HG03575 (cell line): ENCODE results near the gene RPTOR.
"Not testable (repeated sequence)": the region's sequence is repeated elsewhere in the genome, so short reads cannot be mapped to it uniquely, and the experiment has no call there.

Experiments used
- ATAC-seq: cut with Tn5 transposase; IDR thresholded peaks from one replicate; pipeline ENCODE4 v1.9.1; 2021; ENCODE audit not compliant: unreplicated experiment, insufficient number of reproducible peaks, low FRiP score; ENCODE audit errors: extremely low read depth

Gene RPTOR

DNA sequence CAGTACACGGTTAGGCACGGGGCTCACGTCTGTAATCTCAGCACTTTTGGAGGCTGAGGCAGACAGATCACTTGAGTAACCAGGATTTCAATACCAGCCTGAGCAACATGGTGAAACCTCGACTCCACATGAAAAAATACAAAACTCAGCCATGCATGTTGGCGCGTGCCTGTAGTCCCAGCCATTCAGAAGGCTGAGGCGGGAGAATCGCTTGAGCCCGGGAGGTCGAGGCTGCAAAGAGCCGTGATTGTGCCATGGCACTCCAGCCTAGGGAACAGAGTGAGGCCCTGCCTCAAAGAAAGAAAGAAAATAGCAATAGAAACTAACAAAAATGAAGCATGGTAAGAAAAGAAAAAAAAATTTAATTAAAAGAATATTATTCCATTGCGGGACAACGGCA lies 319.0 kb downstream of the RPTOR start:
- no peak for ATAC-seq

GRCh38 chr17:80864751-80865150 lies 320.1 kb downstream of the RPTOR start:
- no peak for ATAC-seq

GRCh38 chr17:80866050-80866793 lies 321.6 kb downstream of the RPTOR start:
- ATAC-seq: no peak

DNA sequence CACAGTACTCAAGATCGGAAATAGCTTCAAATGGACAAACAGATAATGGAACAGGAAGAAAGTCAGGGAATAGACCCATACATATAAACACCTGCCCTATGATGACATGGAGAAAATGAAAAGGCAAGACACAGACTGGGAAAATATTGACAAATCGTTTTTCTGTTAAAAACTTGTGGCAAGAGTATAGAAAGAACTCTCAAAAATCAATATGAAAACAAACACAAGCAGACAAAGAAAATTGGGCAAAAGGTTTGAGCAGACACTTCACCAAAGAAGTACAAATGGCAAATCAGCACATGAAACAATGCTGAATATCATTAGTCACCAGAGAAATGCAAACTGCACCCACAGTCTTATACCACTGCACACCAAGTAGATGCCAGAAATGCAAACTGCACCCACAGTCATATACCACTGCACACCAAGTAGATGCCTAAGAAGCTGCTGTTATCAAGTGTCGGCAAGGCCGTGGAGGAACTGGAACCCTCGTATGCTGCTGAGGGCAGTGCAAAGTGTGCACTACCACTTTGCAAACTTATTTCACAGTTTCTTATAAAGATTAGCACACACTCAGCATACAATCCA lies 323.5 kb downstream of the RPTOR start:
- no peak for ATAC-seq

- no peak for ATAC-seq
Observed at GRCh38 chr17:80869481-80870145, 325.0 kb downstream of the RPTOR start.

GRCh38 chr17:80870401-80870800 lies 325.8 kb downstream of the RPTOR start:
- no peak for ATAC-seq

GRCh38 chr17:80871341-80871740 lies 326.7 kb downstream of the RPTOR start:
- ATAC-seq: no peak

- no peak for ATAC-seq
Observed at GRCh38 chr17:80872001-80872500, 327.4 kb downstream of the RPTOR start.

DNA sequence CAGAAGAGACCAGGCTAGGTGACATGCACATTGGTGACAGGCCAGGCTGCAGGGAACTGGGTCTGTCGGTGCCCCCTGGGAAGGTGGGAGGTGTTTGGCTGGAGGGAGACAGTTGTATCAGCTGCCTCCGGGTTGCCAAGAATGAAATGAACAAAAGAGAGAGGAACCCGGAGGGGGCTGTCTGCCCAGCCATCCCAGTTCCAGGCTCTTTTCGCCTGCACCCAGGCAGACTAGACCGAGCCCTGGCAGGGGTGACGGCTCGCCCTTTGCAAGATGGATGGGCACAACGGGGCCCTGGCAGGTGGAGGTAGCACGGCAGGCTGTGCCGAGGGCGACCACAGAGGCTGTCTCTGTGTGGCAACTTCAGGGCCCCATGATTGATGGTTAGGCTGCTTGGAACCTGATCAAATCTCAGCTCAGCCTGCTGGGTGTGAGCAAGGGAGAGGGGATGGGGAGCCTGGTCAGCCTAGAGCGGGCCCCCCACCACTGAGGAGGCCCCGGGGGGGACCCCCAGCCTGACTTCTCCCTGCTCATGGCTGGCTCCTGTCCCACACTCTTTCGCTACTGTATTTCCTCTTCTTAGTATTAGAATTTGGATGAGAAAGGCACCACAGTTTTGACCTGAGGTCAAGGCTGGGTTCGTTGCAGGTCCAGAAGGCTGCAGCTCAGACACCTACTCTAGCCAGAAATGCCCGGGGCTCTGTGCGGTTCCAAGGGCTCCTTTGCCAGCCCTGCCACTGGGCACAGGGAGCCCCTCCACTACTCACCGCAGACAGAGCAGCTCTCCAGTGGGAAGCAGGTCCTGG lies 328.1 kb downstream of the RPTOR start:
- ATAC-seq: no peak

GRCh38 chr17:80873307-80873951 lies 328.8 kb downstream of the RPTOR start:
- no peak for ATAC-seq

GRCh38 chr17:80874866-80875445 lies 330.3 kb downstream of the RPTOR start:
- ATAC-seq: no peak

DNA sequence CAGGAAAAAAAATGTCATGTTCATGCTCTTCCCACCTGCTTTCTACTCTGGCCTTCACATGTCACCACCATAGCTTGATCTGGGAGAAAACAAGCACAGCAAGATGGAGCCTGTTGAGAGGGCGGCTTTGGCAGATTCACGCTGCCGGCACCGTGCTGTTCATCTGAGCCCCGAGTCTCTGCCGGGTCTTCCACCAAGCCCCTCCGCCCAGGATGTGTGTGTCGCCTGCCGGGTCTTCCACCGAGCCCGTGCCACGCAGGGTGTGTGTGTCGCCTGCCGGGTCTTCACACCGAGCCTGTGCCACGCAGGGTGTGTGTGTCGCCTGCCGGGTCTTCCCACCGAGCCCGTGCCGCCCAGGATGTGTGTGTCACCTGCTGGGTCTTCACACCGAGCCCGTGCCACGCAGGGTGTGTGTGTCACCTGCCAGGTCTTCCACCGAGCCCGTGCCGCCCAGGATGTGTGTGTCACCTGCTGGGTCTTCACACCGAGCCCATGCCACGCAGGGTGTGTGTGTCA lies 330.9 kb downstream of the RPTOR start:
- ATAC-seq: not testable (repeated sequence)

DNA sequence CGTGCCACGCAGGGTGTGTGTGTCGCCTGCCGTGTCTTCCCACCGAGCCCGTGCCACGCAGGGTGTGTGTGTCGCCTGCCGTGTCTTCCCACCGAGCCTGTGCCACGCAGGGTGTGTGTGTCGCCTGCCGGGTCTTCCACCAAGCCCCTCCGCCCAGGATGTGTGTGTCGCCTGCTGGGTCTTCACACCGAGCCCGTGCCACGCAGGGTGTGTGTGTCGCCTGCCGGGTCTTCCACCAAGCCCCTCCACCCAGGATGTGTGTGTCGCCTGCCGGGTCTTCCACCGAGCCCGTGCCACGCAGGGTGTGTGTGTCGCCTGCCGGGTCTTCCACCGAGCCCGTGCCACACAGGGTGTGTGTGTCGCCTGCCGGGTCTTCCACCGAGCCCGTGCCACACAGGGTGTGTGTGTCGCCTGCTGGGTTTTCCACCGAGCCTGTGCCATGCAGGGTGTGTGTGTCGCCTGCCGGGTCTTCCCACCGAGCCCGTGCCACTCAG lies 331.9 kb downstream of the RPTOR start:
- not testable (repeated sequence) for ATAC-seq

GRCh38 chr17:80876950-80877728 lies 332.5 kb downstream of the RPTOR start:
- peak; percentile 92 for ATAC-seq

- no peak for ATAC-seq
Observed at GRCh38 chr17:80877729-80878303, 333.2 kb downstream of the RPTOR start.

- no peak for ATAC-seq
Observed at GRCh38 chr17:80878876-80879722, 334.5 kb downstream of the RPTOR start.
